Heart right ventricle (tissue), 16 donors: ENCODE results near the gene FAN1. TPM values are rescaled to one million over a fixed set of nuclear protein-coding genes. Genes with fewer than 3 reads are reported as not detected.

Experiments
- ATAC-seq, 8 donors: fragments of 200-7000 bp; cut with Tn5 transposase; one replicate each; pipeline ENCODE4 v1.9.1; 2020; ENCODE audit warnings: mild to moderate bottlenecking in 8 of 8, moderate library complexity in 8 of 8, moderate number of reproducible peaks in 1 of 8
- DNase-seq, 2 donors: peaks; one replicate each; pipeline ENCODE4 v3.0.0-alpha.2; 2020
- H3K27ac ChIP-seq, 10 donors: fragments of 200-600 bp; sonication (generic) in 2 of 10; one replicate each; pipeline versions ENCODE4 v1.5.0 to v1.8.0; 2020 to 2022; ENCODE audit warnings: mild to moderate bottlenecking in 3 of 10
- H3K27me3 ChIP-seq, 7 donors: fragments of 200-600 bp; one replicate each; pipeline ENCODE4 v1.8.0; 2021 to 2022; ENCODE audit warnings: mild to moderate bottlenecking in 2 of 7
- H3K36me3 ChIP-seq, 9 donors: fragments of 200-600 bp; sonication (generic) in 1 of 9; one replicate each; pipeline versions ENCODE4 v1.5.0 to v1.8.0; 2020 to 2022; ENCODE audit warnings: mild to moderate bottlenecking in 2 of 9
- H3K4me1 ChIP-seq, 9 donors: fragments of 200-600 bp; sonication (generic) in 1 of 9; one replicate each; pipeline versions ENCODE4 v1.5.0 to v1.8.0; 2020 to 2022; ENCODE audit warnings: mild to moderate bottlenecking in 4 of 9
- H3K4me3 ChIP-seq, 10 donors: fragments of 200-600 bp; sonication (generic) in 2 of 10; one replicate each; pipeline versions ENCODE4 v1.5.0 to v1.8.0; 2020 to 2022; ENCODE audit warnings: mild to moderate bottlenecking in 7 of 10, moderate library complexity in 2 of 10
- H3K9me3 ChIP-seq, 11 donors: fragments of 200-600 bp in 10 of 11; sonication (generic) in 2 of 11; one replicate each; pipeline versions ENCODE4 v1.5.0 to v1.8.0; 2013 to 2022; ENCODE audit warnings: mild to moderate bottlenecking in 2 of 11, control low read depth in 1 of 11, moderate library complexity in 1 of 11
- WGBS, 2 donors: extraction: QIAGEN DNeasy Blood & Tissue Kit; methylation state at CpG; one replicate each; pipeline ENCODE4 v1.1.7; 2013; ENCODE audit warnings: inconsistent platforms in 1 of 2; 5-methylcytosine and 5-hydroxymethylcytosine counted together
- intact Hi-C, 10 donors: fragments of 100-400 bp; cut with DNase I; formaldehyde crosslinking; loops; one replicate each; pipeline versions ENCODE4 v1.11.1 to v1.14.2; 2022
- polyA plus RNA-seq, 2 donors: library from polyadenylated mRNA; stranded (reverse); fragments of 200-250 nt; gene quantifications; one replicate each; pipeline ENCODE4 v1.2.3, GENCODE V29; 2013
- total RNA-seq, 10 donors: library from RNA; stranded (reverse); fragmentation: NEBNext Ultra II Directional in 3 of 10; extraction: Animal tissue kit (Norgen Biotek cat#: 25700) in 3 of 10; gene quantifications; one replicate each; pipeline versions ENCODE4 v1.2.1 to v1.2.4, GENCODE V29; 2021 to 2023
- TF ChIP-seq, protein P1 (sequence below), 9 donors: fragments of 200-600 bp; sonication (generic) in 2 of 9; IDR thresholded peaks; one replicate each; pipeline versions ENCODE4 v1.5.0 to v1.8.0; 2021 to 2022; ENCODE audit warnings: antibody characterized with exemption in 9 of 9, mild to moderate bottlenecking in 5 of 9, moderate library complexity in 1 of 9
- donor health status: Arrhythmogenic right ventricular cardiomyopathy.
- donor health status: ischemic (EF 13 %, LVEDD 7.1; RV severe dilation, severe dysfunction).
- donor health status: healthy with polysubstance abuse.
- donor health status: DM: no; HTN: yes; CAD: no.
- donor health status: DM: no; HTN: no; CAD: no.
- donor health status: ischemic (EF 25% LVEDD 6.9; RV normal size, moderate dysfunction).
- donor health status: ischemic (EF 25% LVEDD 5.7; RV mildly dilated, moderate dysfunction).
- donor health status: healthy.
- donor health status: DM: yes; HTN: yes; CAD: no.
- donor health status: Ischemic cardiomyopathy.
- donor health status: ischemic (EF 35%, LVEDD 5.7; RV mildly dilated, moderate dysfunction).
- donor health status: nonischemic (EF 11% LVEDD 7.7; RV severe dilation, severe dysfunction).
- donor health status: DM: yes; HTN: yes; CAD: no.
- donor health status: PGD.
- donor health status: ischemic (EF 29% LVEDD 5.4; RV normal size, mild dysfunction).
- donor health status: nonischemic (EF 23%, LVEDD 6.1; RV moderate dilation, normal function).

The FAN1 gene
- total and polyA plus RNA-seq, 12 donors: 8.2 to 28.0 (median 16.6) TPM

DNA sequence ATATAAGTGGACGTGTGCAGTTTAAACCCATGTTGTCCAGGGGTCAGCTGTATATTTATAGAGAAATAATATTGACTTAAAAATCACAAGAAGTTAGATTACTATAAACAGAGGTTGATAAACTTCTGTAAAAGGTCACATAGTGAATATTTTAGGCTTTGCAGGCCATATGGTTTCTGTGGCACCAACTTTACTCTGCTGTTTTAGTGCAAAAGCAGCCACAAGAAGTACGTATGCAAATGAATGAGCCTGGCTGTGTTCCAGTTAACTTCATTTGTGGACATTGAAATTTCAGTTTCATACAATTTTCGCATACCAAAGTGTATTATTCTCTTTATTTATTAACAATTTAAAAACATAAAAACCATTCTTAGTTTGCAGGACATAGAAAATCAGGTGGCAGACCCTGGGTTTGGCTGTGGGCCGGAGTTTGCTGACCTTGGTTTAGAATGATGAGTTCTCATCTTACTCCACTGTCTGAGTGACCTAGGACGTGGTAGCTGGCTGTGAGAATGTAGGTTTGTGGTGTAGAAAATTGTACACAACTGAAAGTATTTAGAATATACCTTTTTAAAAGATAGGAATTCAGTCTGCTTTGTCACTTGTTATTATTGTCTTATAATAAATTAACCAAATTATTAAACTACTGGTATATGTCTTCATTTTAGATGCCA is 16.3 kb downstream of the FAN1 start:
- Histone ChIP-seq H3K36me3 (peaks cover 0 to 99% (median 53%) of the 10 kb centered on the region in 9 donors), H3K9me3 (no peaks in the 10 kb centered on the region), H3K4me1 (peaks cover 0 to 61% (median 37%) of the 10 kb centered on the region in 9 donors), H3K27ac (no peak overlapping the region), H3K27me3 (no peaks in the 10 kb centered on the region), H3K4me3 (no peak overlapping the region)
- DNase-seq (no peak), ATAC-seq (no peak)
- TF ChIP-seq, protein P1, sequence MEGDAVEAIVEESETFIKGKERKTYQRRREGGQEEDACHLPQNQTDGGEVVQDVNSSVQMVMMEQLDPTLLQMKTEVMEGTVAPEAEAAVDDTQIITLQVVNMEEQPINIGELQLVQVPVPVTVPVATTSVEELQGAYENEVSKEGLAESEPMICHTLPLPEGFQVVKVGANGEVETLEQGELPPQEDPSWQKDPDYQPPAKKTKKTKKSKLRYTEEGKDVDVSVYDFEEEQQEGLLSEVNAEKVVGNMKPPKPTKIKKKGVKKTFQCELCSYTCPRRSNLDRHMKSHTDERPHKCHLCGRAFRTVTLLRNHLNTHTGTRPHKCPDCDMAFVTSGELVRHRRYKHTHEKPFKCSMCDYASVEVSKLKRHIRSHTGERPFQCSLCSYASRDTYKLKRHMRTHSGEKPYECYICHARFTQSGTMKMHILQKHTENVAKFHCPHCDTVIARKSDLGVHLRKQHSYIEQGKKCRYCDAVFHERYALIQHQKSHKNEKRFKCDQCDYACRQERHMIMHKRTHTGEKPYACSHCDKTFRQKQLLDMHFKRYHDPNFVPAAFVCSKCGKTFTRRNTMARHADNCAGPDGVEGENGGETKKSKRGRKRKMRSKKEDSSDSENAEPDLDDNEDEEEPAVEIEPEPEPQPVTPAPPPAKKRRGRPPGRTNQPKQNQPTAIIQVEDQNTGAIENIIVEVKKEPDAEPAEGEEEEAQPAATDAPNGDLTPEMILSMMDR (IDR thresholded peaks at IDR 0.05): no peak
- 84 to 86% methylated on average over 5 of the region's 5 CpGs for WGBS, 2 donors
- intact Hi-C loops: loop anchor here in 2 of 10 donors (5.0 to 10.0 kb wide), 2 partner anchors 57 to 185 kb away; partner anchors contain the start of gene TRPM1 (in 1 of the 2)

DNA sequence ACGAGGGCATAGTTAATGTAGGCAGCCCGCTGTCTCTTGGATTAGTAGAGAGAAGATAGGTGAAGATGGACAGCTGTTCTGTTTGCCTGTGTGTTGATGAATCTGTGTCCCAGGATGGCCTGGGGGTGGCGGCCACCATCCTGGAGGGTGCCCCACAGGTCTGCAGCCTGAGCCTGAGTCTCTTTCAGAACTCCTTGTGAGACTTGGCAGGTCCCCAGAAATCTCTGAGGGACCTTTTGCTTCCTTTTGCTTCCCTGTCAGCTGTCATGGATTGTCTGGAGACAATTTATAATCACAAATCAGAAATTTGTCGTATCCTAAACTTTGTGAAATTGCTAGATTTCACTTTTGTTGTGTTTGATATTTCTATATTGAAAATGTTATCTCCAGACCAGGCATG is 17.4 kb downstream of the FAN1 start:
- TF ChIP-seq, protein P1 (IDR thresholded peaks at IDR 0.05): no peak
- ATAC-seq (no peak), DNase-seq (no peak)
- H3K27me3 ChIP-seq: no peaks in the 10 kb centered on the region
- peak overlapping the region in 5 of 10 donors; percentile 6 to 90 (median 77) for H3K27ac ChIP-seq
- H3K4me1 ChIP-seq: peaks cover 0 to 61% (median 37%) of the 10 kb centered on the region in 9 donors
- no peaks in the 10 kb centered on the region for H3K9me3 ChIP-seq
- WGBS, 2 donors: 74 to 81% methylated on average over 4 of the region's 4 CpGs
- H3K36me3 ChIP-seq: peaks cover 0 to 99% (median 54%) of the 10 kb centered on the region in 9 donors
- no peak overlapping the region for H3K4me3 ChIP-seq
- intact Hi-C loops: loop anchor here in 1 of 10 donors (5.0 kb wide), 1 partner anchor 56 kb away; no protein-coding TSS in a partner anchor

DNA sequence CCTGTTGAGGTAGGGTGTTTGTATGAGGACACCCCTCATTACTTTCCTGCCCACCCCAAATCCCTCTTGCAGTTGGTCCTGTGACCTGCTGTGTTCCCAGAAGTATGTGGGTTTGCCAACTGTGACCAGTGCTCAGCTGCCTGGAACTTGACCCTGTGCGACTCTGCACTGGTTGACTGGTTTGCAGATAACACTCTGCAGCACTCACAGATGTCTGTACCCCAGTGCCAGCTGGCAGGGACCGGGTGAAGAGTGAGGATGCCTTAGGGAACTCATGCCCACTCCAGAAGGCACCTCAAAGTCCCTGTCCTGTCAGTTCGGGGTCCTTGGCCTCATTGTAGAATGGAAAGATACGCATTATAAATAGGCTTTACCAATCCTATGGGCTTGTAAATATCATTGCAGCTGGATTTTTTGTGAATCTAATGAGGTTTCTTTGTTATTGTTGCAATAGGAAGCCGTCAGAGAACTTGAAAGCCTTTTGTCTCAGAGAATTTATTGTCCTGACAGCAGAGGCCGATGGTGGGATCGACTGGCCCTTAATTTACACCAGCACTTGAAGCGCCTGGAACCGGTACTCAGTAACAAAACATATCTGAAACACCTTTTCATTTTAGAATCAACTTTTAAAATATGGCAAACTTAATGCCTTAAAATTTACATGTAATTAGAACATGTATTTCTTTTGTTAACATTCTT is 18.2 kb downstream of the FAN1 start:
- Histone ChIP-seq H3K27ac (peak overlapping the region in 8 of 10 donors; percentile 33 to 90 (median 74)), H3K36me3 (peaks cover 0 to 99% (median 54%) of the 10 kb centered on the region in 9 donors), H3K27me3 (no peaks in the 10 kb centered on the region), H3K9me3 (no peaks in the 10 kb centered on the region), H3K4me3 (no peak overlapping the region), H3K4me1 (peaks cover 0 to 61% (median 37%) of the 10 kb centered on the region in 9 donors)
- DNase-seq: peak; percentile 72 to 82
- TF ChIP-seq, protein P1 (IDR thresholded peaks at IDR 0.05): no peak
- intact Hi-C loops: loop anchor here in 1 of 10 donors (5.0 kb wide), 1 partner anchor 55 kb away; no protein-coding TSS in a partner anchor
- ATAC-seq: peak; percentile 83 to 95 (median 92)
- 52 to 66% methylated on average over 9 of the region's 9 CpGs for WGBS, 2 donors
